C4-2B (cell line): ENCODE data around the gene SYTL3.

Source experiments
- ZFX ChIP-seq: fragments of 450-650 bp; IDR thresholded peaks from 2 replicates; pipeline ENCODE4 v1.6.1; 2017
- TF ChIP-seq, protein P1 (sequence below): fragments of 450-650 bp; conservative IDR thresholded peaks from 2 replicates; pipeline ENCODE4 v1.5.1; 2017; ENCODE audit warnings: mild to moderate bottlenecking

DNA sequence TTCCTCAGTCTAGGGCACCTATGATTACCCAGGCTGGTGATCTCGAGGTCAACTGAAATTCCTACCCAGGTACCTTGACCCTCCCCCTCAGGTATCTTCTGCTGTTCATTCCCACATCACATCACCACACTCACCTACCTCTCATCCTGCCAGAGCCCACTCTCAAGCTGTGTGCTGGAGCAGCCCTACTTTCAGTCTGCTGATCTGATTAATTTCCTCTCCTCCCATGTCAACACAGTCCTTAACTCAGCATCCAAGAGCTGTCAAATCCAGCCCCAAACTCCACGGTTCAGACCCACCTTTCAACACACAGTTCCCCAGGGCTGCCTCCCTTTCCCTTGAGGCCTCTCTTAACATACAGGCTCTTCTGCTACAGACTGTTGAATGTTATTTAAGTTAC lies 126.9 kb downstream of the SYTL3 start:
- TF ChIP-seq, protein P1, sequence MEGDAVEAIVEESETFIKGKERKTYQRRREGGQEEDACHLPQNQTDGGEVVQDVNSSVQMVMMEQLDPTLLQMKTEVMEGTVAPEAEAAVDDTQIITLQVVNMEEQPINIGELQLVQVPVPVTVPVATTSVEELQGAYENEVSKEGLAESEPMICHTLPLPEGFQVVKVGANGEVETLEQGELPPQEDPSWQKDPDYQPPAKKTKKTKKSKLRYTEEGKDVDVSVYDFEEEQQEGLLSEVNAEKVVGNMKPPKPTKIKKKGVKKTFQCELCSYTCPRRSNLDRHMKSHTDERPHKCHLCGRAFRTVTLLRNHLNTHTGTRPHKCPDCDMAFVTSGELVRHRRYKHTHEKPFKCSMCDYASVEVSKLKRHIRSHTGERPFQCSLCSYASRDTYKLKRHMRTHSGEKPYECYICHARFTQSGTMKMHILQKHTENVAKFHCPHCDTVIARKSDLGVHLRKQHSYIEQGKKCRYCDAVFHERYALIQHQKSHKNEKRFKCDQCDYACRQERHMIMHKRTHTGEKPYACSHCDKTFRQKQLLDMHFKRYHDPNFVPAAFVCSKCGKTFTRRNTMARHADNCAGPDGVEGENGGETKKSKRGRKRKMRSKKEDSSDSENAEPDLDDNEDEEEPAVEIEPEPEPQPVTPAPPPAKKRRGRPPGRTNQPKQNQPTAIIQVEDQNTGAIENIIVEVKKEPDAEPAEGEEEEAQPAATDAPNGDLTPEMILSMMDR, result no peak
- TF ChIP-seq ZFX, result no peak
